NCI-H187 treated with DMSO at 0.1 percent for 48 hours (cell line): ENCODE measurements around the gene ZNF385A.

Source experiments
- DNase-seq: peaks from one replicate; lab custom pipeline; 2025; lab: John Stamatoyannopoulos, UW

Gene ZNF385A

GRCh38 chr12:54384591-54385041 lies at the start of gene ZNF385A:
ZNF385A (minus strand) TSS chr12:54384733; CDS start chr12:54384514, 219 bp downstream.
- DNase-seq = no peak

GRCh38 chr12:54432815-54433164 lies 48.3 kb upstream of the ZNF385A start:
- no peak for DNase-seq

- no peak for DNase-seq
Observed at GRCh38 chr12:54431911-54432814, 47.6 kb upstream of the ZNF385A start.

- no peak for DNase-seq
Observed at GRCh38 chr12:54430471-54431069, 46.0 kb upstream of the ZNF385A start.

GRCh38 chr12:54429014-54429471 lies 44.5 kb upstream of the ZNF385A start:
- DNase-seq = no peak

GRCh38 chr12:54428050-54429013 lies 43.8 kb upstream of the ZNF385A start:
- no peak for DNase-seq

- DNase-seq = no peak
Observed at GRCh38 chr12:54427106-54427505, 42.6 kb upstream of the ZNF385A start.

GRCh38 chr12:54426690-54427089 lies 42.2 kb upstream of the ZNF385A start:
- DNase-seq = no peak

- no peak for DNase-seq
Observed at GRCh38 chr12:54425702-54426101, 41.2 kb upstream of the ZNF385A start.

GRCh38 chr12:54424224-54424623 lies 39.7 kb upstream of the ZNF385A start:
- no peak for DNase-seq

GRCh38 chr12:54423816-54424150 lies 39.2 kb upstream of the ZNF385A start:
- DNase-seq = no peak

- no peak for DNase-seq
Observed at GRCh38 chr12:54421879-54422250, 37.3 kb upstream of the ZNF385A start.

- no peak for DNase-seq
Observed at GRCh38 chr12:54421175-54421878, 36.8 kb upstream of the ZNF385A start.

- DNase-seq = no peak
Observed at GRCh38 chr12:54420766-54421144, 36.2 kb upstream of the ZNF385A start.

GRCh38 chr12:54419088-54419887 lies 34.8 kb upstream of the ZNF385A start, which contains the start of gene ITGA5:
ITGA5 (minus strand) TSS chr12:54419266; CDS start chr12:54419198, 68 bp downstream.
- DNase-seq = no peak

- DNase-seq = no peak
Observed at GRCh38 chr12:54418441-54419087, 34.0 kb upstream of the ZNF385A start.

- DNase-seq = no peak
Observed at GRCh38 chr12:54417712-54418440, 33.3 kb upstream of the ZNF385A start.

- DNase-seq = no peak
Observed at GRCh38 chr12:54416687-54417603, 32.4 kb upstream of the ZNF385A start.
